ENCODE data around the gene RAB27B. TPM values are rescaled to one million over a fixed set of nuclear protein-coding genes. Genes with fewer than 3 reads are reported as not detected.

The RAB27B gene
- total and polyA plus RNA-seq, 5 donors, result under 0.01 to 0.29 (median 0.08) TPM

DNA sequence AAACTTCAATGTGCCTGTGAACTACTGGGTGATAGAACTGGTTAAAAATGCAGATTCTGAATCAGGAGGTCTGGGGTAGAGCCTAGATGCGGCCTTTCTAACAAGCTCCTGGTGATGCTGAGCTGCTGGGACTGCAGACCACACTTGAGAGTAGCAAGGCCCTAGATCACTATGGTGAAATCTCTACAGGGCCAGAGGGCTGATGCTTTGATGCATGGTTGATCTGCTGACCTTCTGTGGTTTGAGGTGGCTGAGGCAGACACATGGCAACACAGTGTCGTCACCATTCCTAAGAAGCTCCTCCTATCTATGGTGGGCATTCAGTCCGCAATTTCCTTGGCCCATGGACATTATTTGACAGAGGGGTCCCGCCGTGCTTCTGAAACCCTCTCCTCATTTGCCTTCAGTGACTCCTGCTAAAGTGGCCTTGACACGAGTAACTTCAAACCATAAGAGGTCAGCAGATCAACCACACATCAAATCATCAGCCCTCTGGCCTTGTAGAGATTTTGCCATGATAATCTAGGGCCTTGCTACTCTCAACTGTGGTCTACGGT is 111.2 kb downstream of the RAB27B start:
- WGBS, result 94% methylated on average over 7 of the region's 7 CpGs
- ATAC-seq, result no peak

DNA sequence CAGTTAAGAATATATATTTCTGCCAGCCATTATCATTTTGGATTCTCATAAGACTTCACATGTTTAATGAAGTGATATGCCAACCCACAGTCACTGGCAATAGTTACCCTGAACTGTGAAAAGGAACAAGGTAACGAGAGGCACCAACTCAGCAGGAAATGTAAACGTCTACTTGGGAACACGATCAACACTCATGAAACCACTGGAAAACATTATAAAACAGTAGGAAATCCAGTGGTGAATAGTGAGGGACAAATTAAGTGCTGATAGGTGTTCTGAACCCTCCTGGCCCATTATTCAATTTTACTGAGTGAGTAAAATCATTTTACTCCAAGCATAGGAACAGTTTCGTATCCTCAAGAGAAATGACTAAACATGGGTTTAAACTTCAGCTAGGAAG is 113.9 kb downstream of the RAB27B start:
- H3K4me1 ChIP-seq (ENCODE audit: control insufficient read depth, insufficient read depth, low read length), result no peaks in the 10 kb centered on the region
- no peak overlapping the region for H3K4me3 ChIP-seq (ENCODE audit: low read length)
- 62% methylated on average over 4 of the region's 4 CpGs for WGBS
- no peaks in the 10 kb centered on the region for H3K9me3 ChIP-seq (ENCODE audit: control insufficient read depth, low read length)
- DNase-seq (no peak), ATAC-seq (no peak)
- H3K27ac ChIP-seq (ENCODE audit: low read length), result no peak overlapping the region
- intact Hi-C loops (cut with DNase I), result no loop called here
- no peaks in the 10 kb centered on the region for H3K27me3 ChIP-seq (ENCODE audit: control insufficient read depth, insufficient read depth)

More for the DNA sequence above, 111.2 kb downstream of the RAB27B start:
- H3K4me3 ChIP-seq (ENCODE audit: low read length), result no peak overlapping the region
- DNase-seq, result no peak
- H3K27me3 ChIP-seq (ENCODE audit: control insufficient read depth, insufficient read depth), result no peaks in the 10 kb centered on the region
- H3K9me3 ChIP-seq (ENCODE audit: control insufficient read depth, low read length), result no peaks in the 10 kb centered on the region
- no peaks in the 10 kb centered on the region for H3K4me1 ChIP-seq (ENCODE audit: control insufficient read depth, insufficient read depth, low read length)
- no peak overlapping the region for H3K27ac ChIP-seq (ENCODE audit: low read length)
- intact Hi-C loops (cut with DNase I), result no loop called here

DNA sequence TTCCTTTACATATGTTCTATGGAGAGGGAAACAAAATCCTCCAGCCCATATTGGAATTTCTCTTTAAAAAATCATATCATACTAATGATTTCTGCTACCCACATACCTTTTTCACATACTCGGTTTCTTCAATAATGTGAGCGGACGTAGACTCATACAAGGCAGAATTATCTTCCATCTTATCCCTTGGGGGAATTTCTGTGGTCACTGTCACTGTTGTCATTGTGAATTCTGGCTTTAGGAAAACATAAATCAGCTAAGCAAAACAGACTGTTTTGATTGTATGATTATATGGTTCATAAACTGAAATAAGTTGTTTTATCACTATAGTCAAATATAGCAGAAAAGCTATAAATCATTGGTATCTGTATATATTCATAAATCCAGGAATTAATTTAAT is 114.3 kb downstream of the RAB27B start:
- intact Hi-C loops (cut with DNase I), result no loop called here
- WGBS, result 93% methylated on average over 3 of the region's 3 CpGs

More for the DNA sequence above, 114.3 kb downstream of the RAB27B start:
- Histone ChIP-seq H3K4me1 (ENCODE audit: control insufficient read depth, insufficient read depth, low read length) (no peaks in the 10 kb centered on the region), H3K4me3 (ENCODE audit: low read length) (no peak overlapping the region), H3K27ac (ENCODE audit: low read length) (no peak overlapping the region), H3K9me3 (ENCODE audit: control insufficient read depth, low read length) (no peaks in the 10 kb centered on the region), H3K27me3 (ENCODE audit: control insufficient read depth, insufficient read depth) (no peaks in the 10 kb centered on the region)
- no peak for DNase-seq
- no peak for ATAC-seq

Other genes starting within 250 kb of the RAB27B start
- gene DYNAP, start 237.2 kb upstream of the RAB27B start, total RNA-seq, result not detected
- not detected for gene DYNAP, start 237.2 kb upstream of the RAB27B start, polyA plus RNA-seq
- gene CCDC68, start 131.0 kb downstream of the RAB27B start, total RNA-seq, result 1 to 10 TPM; 4.1 to 6.9 (median 5.7) TPM
- 8.9 TPM for gene CCDC68, start 131.0 kb downstream of the RAB27B start, polyA plus RNA-seq

Data from right cardiac atrium (tissue), 5 donors.